Esophagus squamous epithelium (tissue), 4 donors: ENCODE results near the gene NBPF15. TPM values are rescaled to one million over a fixed set of nuclear protein-coding genes. Genes with fewer than 3 reads are reported as not detected.

Experiments used
- small RNA-seq, 4 donors: library from RNA; depleted of rRNA; stranded (forward); fragments of <200 nt; gene quantifications; one replicate each; pipeline ENCODE3, GENCODE V24; 2016
- total RNA-seq, 4 donors: library from RNA; depleted of rRNA; stranded (reverse); fragments of >200 nt; gene quantifications; one replicate each; pipeline ENCODE4 v1.1.0, GENCODE V29; 2016

NBPF15 gene
- total RNA-seq, 4 donors from 2014 or later = 7.7 to 16.6 (median 9.7) TPM

Small RNA genes lying within 50 kb of the gene (small RNA-seq; reads per million reads assigned to genes)
- gene AC246785.4 (0 reads per million in 4 donors), gene RNVU1-15 (0.42 to 2.6 (median 2.1) reads per million in 4 donors)

Other genes starting within 250 kb of the NBPF15 start
- gene PPIAL4E, start 88.0 kb downstream of the NBPF15 start, total RNA-seq = not detected
- gene PPIAL4F, start 131.2 kb upstream of the NBPF15 start, total RNA-seq = not detected